NCI-H82 treated with DMSO at 0.1 percent for 48 hours (cell line): ENCODE measurements around the gene LTO1.

ENCODE experiments used
- DNase-seq: peaks from one replicate; lab custom pipeline; 2025; ENCODE audit not compliant: unreplicated experiment; lab: John Stamatoyannopoulos, UW

The LTO1 gene

DNA sequence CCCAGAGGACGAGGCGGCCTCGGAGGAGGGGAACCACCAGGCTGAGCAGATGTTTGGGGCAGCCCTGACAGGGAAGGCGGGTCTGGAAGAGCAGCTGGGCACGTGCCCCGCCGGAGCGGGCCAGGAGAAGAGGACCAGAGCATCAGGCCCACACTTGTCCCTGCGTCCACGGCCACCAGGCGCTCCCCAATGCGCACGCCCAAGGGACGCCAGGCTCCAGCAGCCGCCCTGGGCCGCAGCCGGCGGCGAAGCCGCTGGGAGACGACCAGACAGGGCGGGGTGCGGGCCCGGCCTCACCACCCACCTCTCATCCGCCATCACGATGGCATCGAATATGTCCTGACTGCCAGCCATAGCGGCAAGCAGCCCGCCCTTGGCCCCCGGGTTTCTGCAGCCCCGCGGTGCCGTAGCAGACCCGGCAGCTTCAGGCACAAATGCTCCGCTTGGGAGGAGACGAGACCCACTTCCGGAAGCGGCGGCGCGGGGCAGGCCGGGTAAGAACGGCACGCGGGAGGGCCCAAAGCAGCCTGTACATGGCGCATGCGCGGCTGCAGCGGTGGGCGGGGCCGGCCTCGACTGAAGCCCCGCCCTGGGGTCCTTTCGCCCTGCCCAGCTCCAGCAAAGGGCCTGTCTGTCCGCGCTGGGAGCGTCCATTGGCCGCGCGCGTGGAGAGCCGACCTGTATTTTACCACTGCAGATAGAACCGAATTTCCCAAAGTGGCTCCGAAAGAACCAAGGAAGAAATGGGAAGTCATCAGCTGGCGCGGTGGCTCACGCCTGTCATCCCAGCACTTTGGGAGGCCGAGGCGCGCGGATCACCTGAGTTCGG, at the start of gene LTO1:
TSS of gene LTO1 (minus strand) at position 468 of the 829 bp plus-strand sequence. CDS start at position 354, 114 bp downstream.
- DNase-seq = peak; percentile 65

GRCh38 chr11:69721745-69722144, 46.6 kb upstream of the LTO1 start:
- DNase-seq = no peak

DNA sequence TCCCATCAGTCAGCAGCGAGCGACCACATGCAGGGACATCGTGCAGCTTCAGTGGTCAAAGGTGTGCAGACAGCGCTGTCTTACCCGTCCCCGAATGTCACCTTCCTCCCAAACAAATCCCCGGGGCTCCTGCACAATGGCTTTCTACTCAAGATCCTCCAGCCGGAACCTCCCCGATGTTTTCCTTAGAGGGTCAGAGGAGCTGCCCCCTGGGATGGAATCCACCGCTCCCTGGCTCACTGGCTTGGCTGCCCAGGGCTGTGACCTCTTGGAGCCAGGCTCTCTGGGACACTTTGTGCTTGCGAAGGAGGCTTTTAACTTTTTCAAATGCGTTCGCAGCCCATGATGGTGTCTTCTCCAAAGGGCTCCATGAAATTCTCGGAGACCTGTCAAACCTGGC, 46.0 kb upstream of the LTO1 start:
- DNase-seq = no peak

DNA sequence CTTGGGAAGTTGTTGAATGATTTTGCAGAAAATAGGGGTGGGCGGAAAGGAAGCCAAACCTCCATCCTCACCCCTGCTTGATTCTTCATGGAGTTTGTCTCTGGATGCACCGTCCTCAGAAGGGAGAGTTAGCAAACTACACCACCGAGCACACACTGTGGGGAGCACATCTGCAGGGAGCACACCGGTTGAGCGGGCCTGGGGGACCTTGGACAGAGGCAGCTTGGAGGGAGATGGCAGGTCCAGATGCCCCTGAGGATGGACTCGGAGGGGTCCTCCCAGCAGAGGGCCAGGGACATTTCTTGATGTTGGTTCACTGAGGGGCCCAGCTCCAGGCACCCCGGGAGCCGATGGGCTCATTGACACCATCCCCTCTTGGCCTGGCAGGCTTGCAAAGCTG, 43.8 kb upstream of the LTO1 start:
- no peak for DNase-seq

DNA sequence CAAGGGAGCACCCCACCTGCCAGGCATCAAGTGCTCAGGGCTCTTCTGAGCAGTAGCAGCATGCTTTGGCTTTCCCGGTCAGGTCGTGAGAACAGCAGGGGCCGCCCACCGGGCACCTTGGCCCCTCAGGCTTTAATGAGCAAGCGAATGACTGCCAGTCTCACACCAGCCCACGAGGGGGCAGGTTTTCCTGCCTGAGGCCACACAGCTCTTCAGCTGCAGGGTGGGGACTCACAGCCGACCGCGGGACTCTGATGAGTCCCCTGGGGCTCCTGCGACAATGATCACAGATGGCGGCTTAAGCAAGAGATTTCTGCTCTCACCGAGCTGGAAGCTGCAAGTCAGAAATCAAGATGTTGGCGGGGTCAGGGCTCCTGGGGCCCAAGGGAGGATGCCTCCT, 43.0 kb upstream of the LTO1 start:
- peak; percentile 52 for DNase-seq

DNA sequence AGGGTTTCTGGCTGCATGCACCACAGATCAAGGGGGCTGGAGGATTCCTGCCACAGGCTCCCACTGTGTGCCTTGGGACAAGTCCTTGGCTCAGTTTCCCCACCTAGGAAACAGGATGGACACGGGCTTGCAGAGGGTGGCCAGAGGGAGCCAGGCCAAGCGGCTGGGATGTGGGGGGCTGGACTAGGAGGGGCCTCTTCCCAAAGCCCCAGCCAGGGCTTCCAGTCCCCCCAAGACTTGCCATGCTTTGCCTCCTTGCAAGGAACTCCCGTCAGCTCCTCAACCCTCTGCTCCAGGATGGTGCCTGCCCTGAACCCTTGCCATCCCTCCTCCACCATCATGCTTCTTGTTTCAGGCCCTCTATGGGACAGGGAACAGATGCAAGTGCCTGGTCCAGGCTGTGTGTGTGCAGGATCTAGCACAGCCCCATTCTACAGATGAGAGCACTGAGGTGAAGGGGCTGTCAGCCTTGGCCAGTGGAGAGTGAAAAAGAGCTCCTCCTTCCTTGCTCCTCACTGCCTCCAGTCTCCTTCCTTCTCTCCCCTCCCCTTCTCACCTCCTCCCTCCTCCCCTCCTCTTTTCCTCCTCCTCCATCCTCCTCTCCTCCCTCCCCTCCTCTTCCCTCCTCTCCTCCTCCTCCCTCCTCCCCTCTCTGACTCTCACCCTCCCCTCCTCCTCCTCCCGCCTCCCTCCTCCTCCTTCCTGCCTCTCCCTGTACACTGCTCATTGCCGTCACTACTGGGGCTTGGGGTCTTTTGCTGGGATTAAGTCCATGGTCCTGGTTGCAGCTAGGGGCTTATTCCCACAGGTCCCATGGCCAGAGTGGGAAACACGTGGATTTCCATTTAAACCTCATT, 42.0 kb upstream of the LTO1 start:
- DNase-seq = no peak

GRCh38 chr11:69716099-69716498, 40.9 kb upstream of the LTO1 start:
- no peak for DNase-seq

DNA sequence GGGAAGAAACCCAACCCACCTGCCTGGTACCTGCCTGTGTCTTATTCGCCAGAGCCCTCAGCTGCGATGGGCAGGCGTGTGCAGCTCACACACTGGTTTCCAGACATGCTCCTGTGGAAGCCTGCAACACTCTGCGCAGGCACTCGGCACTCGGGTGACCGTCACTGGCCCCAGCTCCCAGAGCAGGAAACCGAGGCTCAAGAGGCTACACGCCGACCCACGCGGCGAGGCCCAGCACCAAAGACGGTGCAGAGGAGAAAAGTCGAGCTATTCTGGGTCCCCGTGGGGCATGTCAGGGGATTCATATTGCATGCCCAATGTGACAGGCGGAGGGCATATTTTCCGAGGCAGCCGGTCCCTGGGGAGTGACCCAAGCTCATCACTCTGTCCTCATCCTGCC, 40.3 kb upstream of the LTO1 start:
- no peak for DNase-seq

GRCh38 chr11:69711822-69712801, 37.0 kb upstream of the LTO1 start:
- DNase-seq = no peak

DNA sequence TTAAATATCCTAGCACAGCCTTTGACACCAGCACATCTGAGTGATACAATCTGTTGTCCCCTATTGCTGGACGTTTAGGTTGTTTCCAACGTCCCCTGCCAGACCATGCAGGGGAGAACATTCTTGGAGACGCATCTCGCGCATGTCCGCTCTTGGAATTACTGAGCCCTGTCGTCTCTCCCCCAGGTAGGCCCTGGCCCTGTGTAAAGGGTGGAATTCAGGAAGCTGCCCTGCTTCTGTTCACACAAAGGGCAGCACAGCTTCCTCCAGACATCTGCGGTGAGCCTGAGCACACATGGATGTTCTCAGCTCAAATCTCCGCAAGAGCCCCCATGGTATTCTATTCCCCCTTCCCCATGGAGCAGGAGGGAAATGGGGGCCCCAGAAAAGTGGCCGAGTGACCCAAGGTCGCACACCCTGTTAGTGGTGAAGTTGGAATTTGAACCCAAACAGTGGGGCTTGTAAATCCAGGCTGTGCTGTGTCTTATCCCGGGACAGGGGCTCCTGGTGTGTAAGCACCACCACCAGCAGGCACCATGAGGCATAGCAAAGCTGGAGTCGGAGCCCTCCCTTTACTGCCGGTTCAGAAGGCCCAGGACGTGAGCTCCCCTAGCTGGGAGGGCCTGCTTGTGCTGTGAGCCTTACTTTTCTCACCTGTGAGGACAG, 33.7 kb upstream of the LTO1 start:
- no peak for DNase-seq

- DNase-seq = no peak
Measured at GRCh38 chr11:69707176-69707575, 32.0 kb upstream of the LTO1 start.

DNA sequence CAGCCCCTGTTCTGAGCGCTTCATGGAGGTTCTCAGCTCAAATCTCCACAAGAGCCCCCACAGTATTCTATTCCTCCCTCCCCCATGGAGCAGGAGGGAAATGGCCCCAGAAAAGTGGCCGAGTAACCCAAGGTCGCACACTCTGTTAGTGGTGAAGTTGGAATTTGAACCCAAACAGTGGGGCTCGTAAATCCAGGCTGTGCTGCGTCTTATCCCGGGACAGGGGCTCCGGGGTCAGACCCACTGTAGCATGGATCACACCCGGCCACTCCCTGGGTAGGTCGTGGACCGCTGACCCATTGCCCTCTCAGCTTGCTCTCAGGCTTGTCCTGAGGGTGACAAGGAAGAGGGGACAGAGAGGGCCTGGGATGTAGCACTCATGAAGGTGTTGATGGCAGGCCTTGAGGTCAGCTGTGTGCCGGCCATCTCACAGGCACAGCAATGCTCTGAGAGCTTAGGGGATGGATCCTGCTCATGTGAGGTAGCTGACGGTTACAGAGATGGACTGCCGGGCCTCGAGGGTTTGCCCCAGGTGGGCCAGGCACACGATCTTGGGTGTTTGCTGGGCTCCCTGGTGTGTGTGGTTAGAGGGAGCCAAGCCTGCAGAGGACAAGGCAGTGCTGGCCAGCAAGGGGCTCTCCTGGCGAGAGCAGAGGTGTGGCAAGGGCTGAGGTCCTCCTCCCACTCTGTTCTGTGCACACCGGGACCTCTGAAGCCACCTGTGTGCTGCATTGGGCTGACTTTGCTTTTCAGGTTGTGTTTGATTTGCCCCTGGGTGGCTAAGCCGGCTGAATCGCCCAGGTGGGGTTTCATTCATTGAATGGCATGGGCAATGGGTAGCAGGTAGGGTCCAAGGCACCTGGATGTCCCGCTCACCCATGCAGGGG, 31.0 kb upstream of the LTO1 start:
- DNase-seq = no peak

GRCh38 chr11:69705351-69705811, 30.2 kb upstream of the LTO1 start:
- no peak for DNase-seq

DNA sequence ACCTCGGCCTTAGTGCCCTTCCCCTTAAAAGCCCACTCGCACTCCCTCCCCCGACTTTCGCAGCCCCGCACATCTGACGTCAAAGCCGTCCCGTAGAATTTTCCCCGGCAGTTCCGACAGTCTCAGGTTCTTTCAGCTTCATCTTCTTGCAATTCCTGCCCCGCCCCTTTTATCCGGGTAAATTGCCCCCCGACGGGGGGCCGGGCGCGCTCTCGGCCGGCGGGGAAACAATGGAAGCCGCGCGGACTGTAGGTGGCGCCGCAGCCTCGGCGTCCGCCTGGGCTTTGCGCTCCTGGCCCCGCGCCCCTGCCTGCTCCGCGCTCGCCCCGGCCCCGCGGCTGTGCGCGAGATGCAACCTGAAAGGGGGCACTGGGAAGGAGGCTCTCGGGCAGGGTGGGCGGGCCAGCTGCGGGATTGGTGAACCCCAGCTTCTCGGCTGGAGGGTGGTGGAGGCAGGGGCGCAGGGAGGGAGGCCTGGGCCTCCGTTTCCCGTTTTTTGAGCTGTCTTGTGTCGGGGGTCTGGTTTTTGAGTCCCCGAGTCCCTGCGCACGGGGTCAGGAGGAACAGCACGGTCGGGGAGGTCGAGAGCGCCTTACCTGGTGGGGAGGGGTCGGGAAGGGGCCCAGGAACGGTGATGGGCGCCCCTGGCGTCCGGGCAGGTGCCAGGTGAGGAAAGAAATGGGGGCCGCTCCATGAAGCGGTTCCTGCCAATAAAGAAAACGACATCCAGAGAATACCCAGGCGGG, 29.5 kb upstream of the LTO1 start:
- peak; percentile 6 for DNase-seq

DNA sequence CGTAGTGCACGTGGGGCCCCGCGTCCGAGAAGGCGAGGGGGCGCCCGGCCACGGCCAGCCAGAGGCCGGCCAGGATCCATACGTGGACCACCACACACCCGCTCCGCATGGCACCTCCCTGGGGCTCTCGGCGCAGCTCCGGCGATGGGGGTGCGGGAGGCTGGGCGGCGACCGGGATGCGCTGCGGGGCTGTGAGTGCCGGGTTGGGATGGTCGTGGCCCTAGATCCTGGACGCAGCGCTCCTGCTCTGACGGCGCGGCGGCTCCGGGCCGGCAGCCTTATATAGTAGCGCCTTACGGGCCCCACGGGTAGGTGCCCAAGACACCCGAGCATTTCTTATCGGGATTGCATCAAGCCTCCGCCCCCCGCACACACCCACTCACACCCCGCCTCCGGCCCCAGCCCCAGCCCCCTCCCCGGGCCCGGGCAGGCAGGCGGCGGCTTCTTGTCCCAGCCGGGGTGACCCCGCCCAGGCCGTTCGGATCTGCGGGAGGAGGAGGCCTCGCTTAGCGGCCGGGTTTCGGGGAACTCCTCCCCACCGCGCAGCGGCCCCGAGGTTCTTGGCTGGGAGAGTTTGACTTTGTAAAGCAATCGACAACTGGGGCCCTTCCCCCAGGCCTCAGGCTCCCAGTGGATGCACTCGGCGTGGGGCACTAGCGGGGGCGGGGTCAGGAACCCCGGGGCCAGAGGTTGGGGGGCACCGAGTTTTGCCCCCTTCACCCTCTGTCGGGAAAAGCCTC, 28.8 kb upstream of the LTO1 start, which contains the start of gene FGF19:
TSS of gene FGF19 (minus strand) at position 255 of the 740 bp plus-strand sequence. CDS start at position 109, 146 bp downstream.
- no peak for DNase-seq

DNA sequence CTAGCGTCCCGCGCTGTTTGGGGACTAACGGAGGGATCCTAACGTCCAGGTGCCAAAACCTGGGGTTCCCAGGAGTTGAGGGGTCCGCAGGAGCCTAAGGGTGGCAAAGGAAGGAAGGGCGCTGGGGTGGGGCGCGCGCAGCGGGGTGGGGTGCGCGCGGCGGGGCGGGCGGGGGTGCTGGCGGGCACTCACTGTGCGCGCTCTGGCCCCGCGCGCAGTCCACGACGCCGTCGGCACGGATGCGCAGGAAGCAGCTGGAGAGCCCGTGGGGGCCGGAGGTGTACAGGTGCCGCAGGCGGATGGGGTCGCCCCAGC, 28.3 kb upstream of the LTO1 start:
- DNase-seq = no peak

- no peak for DNase-seq
Measured at GRCh38 chr11:69702769-69703452, 27.8 kb upstream of the LTO1 start.
